Pancreas (tissue), 10 donors: Measurements from ENCODE around the gene DPF3. TPM values are rescaled to one million over a fixed set of nuclear protein-coding genes. Genes with fewer than 3 reads are reported as not detected.

Experiments
- ATAC-seq, 4 donors: fragments of 200-7000 bp; cut with Tn5 transposase; one replicate each; pipeline versions ENCODE4 v1.8.0 to v1.9.1; 2020; ENCODE audit warnings: mild to moderate bottlenecking in 4 of 4, moderate library complexity in 4 of 4
- DNase-seq, 6 donors: peaks; one replicate each; pipeline ENCODE4 v3.0.0-alpha.2; 2020
- FAIRE-seq: peaks from 2 replicates; lab custom pipeline; 2012; peaks lifted over from hg19 to GRCh38; lab: Jason Lieb, UNC
- H3K27ac ChIP-seq, 4 donors: fragments of 200-600 bp; sonication (generic); 1 replicate in 3 of 4; 2 replicates in 1 of 4; pipeline versions ENCODE4 v1.5.0 to v1.8.0; 2020
- H3K27me3 ChIP-seq, 4 donors: fragments of 200-600 bp; one replicate each; pipeline ENCODE4 v1.8.0; 2021
- H3K36me3 ChIP-seq, 3 donors: fragments of 200-600 bp; sonication (generic) in 1 of 3; one replicate each; pipeline versions ENCODE4 v1.5.0 to v1.8.0; 2020 to 2021
- H3K4me1 ChIP-seq, 3 donors: fragments of 200-600 bp; one replicate each; pipeline ENCODE4 v1.8.0; 2021
- H3K4me3 ChIP-seq, 4 donors: fragments of 200-600 bp; sonication (generic) in 2 of 4; one replicate each; pipeline versions ENCODE4 v1.5.0 to v1.8.0; 2020 to 2021
- H3K9me3 ChIP-seq, 4 donors: fragments of 200-600 bp; one replicate each; pipeline ENCODE4 v1.8.0; 2021
- WGBS, 2 donors: extraction: QIAGEN DNeasy Blood & Tissue Kit; methylation state at CpG; one replicate each; pipeline ENCODE4 v1.1.7; 2013; 5-methylcytosine and 5-hydroxymethylcytosine counted together
- intact Hi-C, 3 donors: fragments of 100-400 bp; cut with DNase I; formaldehyde crosslinking; loops; one replicate each; pipeline versions ENCODE4 v1.11.1 to v1.14.2; 2022
- polyA plus RNA-seq, 2 donors: library from polyadenylated mRNA; stranded (reverse); fragments of 200-250 nt; gene quantifications; one replicate each; pipeline ENCODE4 v1.2.3, GENCODE V29; 2013
- total RNA-seq, 6 donors: library from RNA; stranded (reverse); fragmentation: NEBNext Ultra II Directional in 4 of 6; extraction: Animal tissue kit (Norgen Biotek cat#: 25700) in 4 of 6; gene quantifications; one replicate each; pipeline versions ENCODE4 v1.2.1 to v1.2.4, GENCODE V29; 2021 to 2023
- TF ChIP-seq, protein P1 (sequence below), 4 donors: fragments of 200-600 bp; sonication (generic) in 3 of 4; IDR thresholded peaks; one replicate each; pipeline versions ENCODE4 v1.5.0 to v1.8.0; 2021; ENCODE audit warnings: antibody characterized with exemption in 4 of 4
- donor health status: healthy with polysubstance abuse.
- donor health status: DM: no; HTN: no; CAD: no; lungs with moderate emphysema.
- donor health status: DM: no; HTN: no; CAD: no.
- donor health status: control.
- donor health status: control.
- donor health status: Bipolar disorder and iron deficiency.
- donor health status: DM: yes; HTN: yes; CAD: no.
- donor health status: DM: no; HTN: no; CAD: no.
- donor health status: DM: no; HTN: no; CAD: no.
- donor health status: DM: yes; HTN: yes; CAD: no.

The DPF3 gene
- total and polyA plus RNA-seq, 8 donors = 0.14 to 1.3 (median 0.86) TPM

DNA sequence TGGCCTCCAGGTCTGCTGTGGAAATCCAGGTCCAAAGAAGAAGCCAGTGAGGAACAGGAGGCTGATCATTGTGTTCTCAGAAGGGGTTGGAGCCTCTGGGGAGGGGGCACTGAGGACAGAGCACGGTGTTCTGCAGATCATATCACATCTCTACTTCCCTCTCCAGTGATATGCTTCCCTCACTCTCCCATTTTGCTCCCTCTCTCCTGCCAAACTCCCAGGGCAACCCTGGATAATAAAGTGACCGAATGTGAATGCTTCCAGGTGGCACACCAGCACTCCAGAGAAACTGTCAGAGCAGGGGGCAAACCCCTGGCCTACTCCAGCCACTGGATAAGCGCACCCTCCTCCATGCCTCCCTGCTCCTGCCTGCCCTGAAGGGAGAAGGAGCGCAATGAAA is 57.8 kb downstream of the DPF3 start:
- H3K36me3 ChIP-seq = no peaks in the 10 kb centered on the region
- no peak for ATAC-seq
- TF ChIP-seq, protein P1, sequence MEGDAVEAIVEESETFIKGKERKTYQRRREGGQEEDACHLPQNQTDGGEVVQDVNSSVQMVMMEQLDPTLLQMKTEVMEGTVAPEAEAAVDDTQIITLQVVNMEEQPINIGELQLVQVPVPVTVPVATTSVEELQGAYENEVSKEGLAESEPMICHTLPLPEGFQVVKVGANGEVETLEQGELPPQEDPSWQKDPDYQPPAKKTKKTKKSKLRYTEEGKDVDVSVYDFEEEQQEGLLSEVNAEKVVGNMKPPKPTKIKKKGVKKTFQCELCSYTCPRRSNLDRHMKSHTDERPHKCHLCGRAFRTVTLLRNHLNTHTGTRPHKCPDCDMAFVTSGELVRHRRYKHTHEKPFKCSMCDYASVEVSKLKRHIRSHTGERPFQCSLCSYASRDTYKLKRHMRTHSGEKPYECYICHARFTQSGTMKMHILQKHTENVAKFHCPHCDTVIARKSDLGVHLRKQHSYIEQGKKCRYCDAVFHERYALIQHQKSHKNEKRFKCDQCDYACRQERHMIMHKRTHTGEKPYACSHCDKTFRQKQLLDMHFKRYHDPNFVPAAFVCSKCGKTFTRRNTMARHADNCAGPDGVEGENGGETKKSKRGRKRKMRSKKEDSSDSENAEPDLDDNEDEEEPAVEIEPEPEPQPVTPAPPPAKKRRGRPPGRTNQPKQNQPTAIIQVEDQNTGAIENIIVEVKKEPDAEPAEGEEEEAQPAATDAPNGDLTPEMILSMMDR (IDR thresholded peaks at IDR 0.05) = no peak
- H3K4me3 ChIP-seq = no peak overlapping the region
- DNase-seq = no peak
- intact Hi-C loops = no loop called here
- no peaks in the 10 kb centered on the region for H3K9me3 ChIP-seq
- H3K27ac ChIP-seq = no peak overlapping the region
- H3K4me1 ChIP-seq = no peaks in the 10 kb centered on the region
- no peak for FAIRE-seq
- no peaks in the 10 kb centered on the region for H3K27me3 ChIP-seq
- 79 to 80% methylated on average over 4 of the region's 4 CpGs for WGBS, 2 donors

DNA sequence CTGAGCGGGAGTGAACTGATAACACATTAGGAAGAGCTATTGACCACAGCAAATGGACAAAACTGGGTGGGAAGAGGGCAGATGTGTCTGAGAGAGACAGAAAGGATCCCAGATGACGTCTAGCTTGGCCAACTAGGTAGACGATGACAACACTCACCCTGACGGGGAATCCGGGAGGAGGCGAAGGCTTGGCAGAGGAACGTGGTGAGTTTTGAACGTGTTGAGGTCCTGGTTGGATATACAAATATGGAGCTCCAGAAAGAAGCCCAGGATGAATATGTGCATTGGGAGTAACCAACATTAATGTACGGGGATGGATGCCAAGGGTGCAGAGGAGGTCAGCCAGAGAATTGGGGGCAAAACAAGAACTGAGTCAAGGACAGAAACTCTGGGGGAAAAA is 60.7 kb downstream of the DPF3 start:
- Histone ChIP-seq H3K4me1 (no peaks in the 10 kb centered on the region), H3K4me3 (no peak overlapping the region), H3K9me3 (no peaks in the 10 kb centered on the region), H3K27me3 (no peaks in the 10 kb centered on the region), H3K36me3 (no peaks in the 10 kb centered on the region), H3K27ac (no peak overlapping the region)
- TF ChIP-seq, protein P1 (IDR thresholded peaks at IDR 0.05) = no peak
- intact Hi-C loops = no loop called here
- no peak for ATAC-seq
- WGBS, 2 donors = 89 to 92% methylated on average over 9 of the region's 9 CpGs
- FAIRE-seq = no peak
- DNase-seq = no peak

DNA sequence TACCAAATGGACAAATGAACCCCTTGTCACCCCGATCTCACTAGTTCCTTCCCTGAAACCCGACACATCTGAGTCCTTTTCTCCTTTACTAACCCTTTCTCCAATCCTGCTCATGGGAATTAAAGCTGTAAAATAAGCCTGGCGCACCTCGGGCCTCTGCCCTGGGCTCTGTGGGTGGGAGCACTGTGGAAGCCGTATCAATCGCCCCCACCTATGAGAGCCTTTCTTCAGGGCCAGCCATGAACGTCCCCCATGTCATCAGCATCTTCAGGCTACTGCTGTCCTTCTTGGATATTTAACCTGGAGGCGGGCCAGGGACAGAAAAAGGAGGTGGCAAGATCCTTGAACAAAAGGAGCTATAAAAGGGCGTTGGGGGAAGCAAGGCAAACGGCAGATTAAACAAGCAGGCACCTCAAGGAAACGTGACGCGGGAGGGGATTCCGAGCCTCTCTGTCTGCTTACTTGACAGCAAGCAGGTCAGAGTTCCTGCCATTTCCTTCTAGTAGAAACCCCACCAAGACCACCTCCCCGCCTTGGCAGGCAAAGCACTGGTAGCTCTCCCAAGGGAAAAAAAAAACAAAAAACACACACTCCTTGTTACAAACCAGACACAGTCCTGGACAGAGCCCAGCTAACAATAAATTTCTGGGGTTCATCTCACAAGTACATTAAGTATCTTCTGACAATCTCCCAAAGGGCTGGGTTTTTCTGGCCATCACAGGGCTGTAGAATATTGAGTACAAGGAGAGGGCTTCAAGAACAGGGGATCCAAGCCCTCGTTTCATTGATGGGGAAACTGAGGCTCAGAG is 62.9 kb downstream of the DPF3 start:
- Histone ChIP-seq H3K4me1 (no peaks in the 10 kb centered on the region), H3K4me3 (no peak overlapping the region), H3K9me3 (no peaks in the 10 kb centered on the region), H3K27me3 (no peaks in the 10 kb centered on the region), H3K27ac (no peak overlapping the region), H3K36me3 (no peaks in the 10 kb centered on the region)
- FAIRE-seq (no peak), ATAC-seq (no peak), DNase-seq (no peak)
- WGBS, 2 donors = 36 to 38% methylated on average over 16 of the region's 16 CpGs
- intact Hi-C loops = no loop called here
- TF ChIP-seq, protein P1 (IDR thresholded peaks at IDR 0.05) = no peak

DNA sequence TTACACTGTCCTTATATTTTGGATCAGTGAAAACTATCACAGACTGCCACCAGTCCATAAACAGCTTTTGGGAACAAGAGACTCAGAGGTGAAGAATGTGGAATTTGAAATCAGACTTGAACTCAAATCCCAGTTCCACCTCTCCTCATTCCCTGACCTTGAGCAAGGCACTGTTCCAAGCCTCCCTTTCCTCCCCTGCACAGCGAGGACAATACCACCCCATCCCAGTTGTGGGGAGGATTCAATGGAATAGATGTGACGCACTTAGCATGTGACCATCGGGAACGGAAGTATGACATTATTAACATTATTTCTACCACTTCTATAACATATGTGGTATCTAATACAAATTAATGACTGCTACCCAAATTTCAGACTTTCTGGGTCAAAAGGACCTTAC is 63.5 kb downstream of the DPF3 start:
- ATAC-seq = no peak
- intact Hi-C loops = no loop called here
- H3K4me3 ChIP-seq = no peak overlapping the region
- no peak for DNase-seq
- WGBS, 2 donors = 82 to 83% methylated on average over 4 of the region's 4 CpGs
- H3K27ac ChIP-seq = no peak overlapping the region
- FAIRE-seq = no peak
- no peaks in the 10 kb centered on the region for H3K4me1 ChIP-seq
- no peaks in the 10 kb centered on the region for H3K27me3 ChIP-seq
- no peaks in the 10 kb centered on the region for H3K9me3 ChIP-seq
- TF ChIP-seq, protein P1 (IDR thresholded peaks at IDR 0.05) = no peak
- no peaks in the 10 kb centered on the region for H3K36me3 ChIP-seq

DNA sequence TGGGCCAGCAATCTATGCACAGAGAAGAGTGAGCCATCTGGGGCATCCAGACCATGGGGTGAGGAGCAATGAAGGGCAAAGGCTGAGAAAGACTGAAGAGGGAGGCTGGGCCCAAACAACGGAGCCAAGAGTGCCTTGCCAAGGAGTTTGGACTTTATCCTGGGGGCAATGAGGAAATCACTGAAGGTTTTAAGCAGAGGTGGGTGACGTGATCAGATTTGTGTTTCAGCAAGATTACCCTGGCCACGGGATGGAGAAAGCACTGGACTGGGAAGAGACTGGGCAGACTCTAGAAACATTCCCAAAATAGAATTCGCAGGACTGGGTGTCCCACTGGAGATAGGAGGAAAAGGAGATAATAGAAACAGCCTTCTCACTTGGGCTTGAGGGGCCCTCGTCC is 65.3 kb downstream of the DPF3 start:
- FAIRE-seq (no peak), DNase-seq (no peak), ATAC-seq (no peak)
- Histone ChIP-seq H3K4me3 (no peak overlapping the region), H3K9me3 (no peaks in the 10 kb centered on the region), H3K27ac (no peak overlapping the region), H3K4me1 (no peaks in the 10 kb centered on the region), H3K36me3 (no peaks in the 10 kb centered on the region), H3K27me3 (no peaks in the 10 kb centered on the region)
- intact Hi-C loops = no loop called here
- TF ChIP-seq, protein P1 (IDR thresholded peaks at IDR 0.05) = no peak
- 82 to 83% methylated on average over 5 of the region's 5 CpGs for WGBS, 2 donors
